ENCODE data around the gene CHSY1.

- TF ChIP-seq POLR2AphosphoS5 (IDR thresholded peaks at IDR 0.05) (no peak), EP300 (IDR thresholded peaks at IDR 0.05) (no peak), POLR2A (IDR thresholded peaks at IDR 0.05; ENCODE audit: low read depth) (no peak)
Observed at GRCh38 chr15:101264911-101265641, 13.2 kb upstream of the CHSY1 start.
